Ishikawa (cell line): ENCODE results near the gene SLC16A3.

Experiments used
- CREB1 ChIP-seq: IDR thresholded peaks from 2 replicates; pipeline ENCODE4 v1.6.1; 2012; ENCODE audit warnings: low read depth
- EGR1 ChIP-seq: IDR thresholded peaks from 2 replicates; pipeline ENCODE4 v1.6.1; 2012
- NFIC ChIP-seq: IDR thresholded peaks from 2 replicates; pipeline ENCODE4 v1.6.1; 2012
- TAF1 ChIP-seq: IDR thresholded peaks from 2 replicates; pipeline ENCODE4 v1.6.1; 2012; ENCODE audit warnings: low read depth, mild to moderate bottlenecking
- YY1 ChIP-seq: IDR thresholded peaks from 2 replicates; pipeline ENCODE4 v1.6.1; 2012; ENCODE audit warnings: low read depth
- TF ChIP-seq, protein P1 (sequence below): IDR thresholded peaks from 2 replicates; pipeline ENCODE4 v1.6.1; 2012

DNA sequence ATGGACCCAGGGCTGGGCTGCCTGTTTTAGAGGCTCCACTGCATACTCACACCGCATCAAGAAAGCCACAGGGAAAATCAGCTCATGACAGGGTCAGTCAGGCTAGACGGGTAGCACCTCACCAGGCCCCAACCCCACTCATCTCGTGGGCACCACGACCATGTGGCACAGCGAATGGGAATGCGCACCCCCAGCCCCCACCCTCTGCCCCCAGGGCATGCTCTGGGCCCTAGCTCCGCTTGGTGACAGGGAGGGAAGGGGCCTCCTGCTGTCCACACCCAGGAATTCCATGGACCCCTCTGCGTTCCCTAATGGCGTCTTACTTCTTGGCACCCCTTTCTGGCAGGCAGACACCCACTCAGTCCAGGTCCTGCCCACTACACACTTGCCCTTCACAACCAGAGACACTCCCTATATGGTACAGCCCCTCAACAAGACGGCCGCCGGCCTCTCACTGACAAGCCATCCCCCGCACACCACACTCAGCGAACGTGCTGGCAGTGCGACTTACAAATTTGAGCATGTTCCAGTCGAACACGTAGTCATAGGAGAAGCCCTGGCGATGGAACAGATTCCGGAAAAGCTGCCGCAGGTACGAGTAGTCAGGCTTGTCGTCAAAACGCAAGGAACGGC lies 22.1 kb downstream of the SLC16A3 start:
- TF ChIP-seq YY1: no peak
- TF ChIP-seq, protein P1, sequence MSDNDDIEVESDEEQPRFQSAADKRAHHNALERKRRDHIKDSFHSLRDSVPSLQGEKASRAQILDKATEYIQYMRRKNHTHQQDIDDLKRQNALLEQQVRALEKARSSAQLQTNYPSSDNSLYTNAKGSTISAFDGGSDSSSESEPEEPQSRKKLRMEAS: no peak
- no peak for TF ChIP-seq TAF1
- no peak for TF ChIP-seq CREB1
- no peak for TF ChIP-seq EGR1
- TF ChIP-seq NFIC: no peak
